SK-N-SH (cell line): Measurements from ENCODE around the gene MTA3. TPM values are rescaled to one million over a fixed set of nuclear protein-coding genes. Genes with fewer than 3 reads are reported as not detected.

ENCODE experiments used
- CTCF ChIA-PET: fragments of 300-600, 350-600 bp; formaldehyde crosslinking; extraction: SDS; loops from one replicate; lab custom pipeline; 2021; lab: Yijun Ruan, JAX
- POLR2A ChIA-PET: fragments of 350-600 bp; sonication (Branson Sonifier 250); formaldehyde crosslinking; extraction: SDS; loops from one replicate; lab custom pipeline; 2020; ENCODE audit warnings: antibody characterized with exemption, inconsistent platforms; lab: Yijun Ruan, JAX
- DNase-seq: peaks from one replicate; pipeline ENCODE4 v3.0.0; 2012
- H2AFZ ChIP-seq: fragments of 200-600 bp; sonication (generic); 2 replicates; pipeline ENCODE4 v1.8.1; 2016; ENCODE audit warnings: antibody characterized with exemption, mild to moderate bottlenecking, low read depth
- H3F3A ChIP-seq: fragments of 200-600 bp; sonication (generic); replicated peaks from 2 replicates; pipeline ENCODE3; 2016; ENCODE audit warnings: antibody characterized with exemption, mild to moderate bottlenecking; ENCODE audit not compliant: insufficient read depth
- H3K27ac ChIP-seq, 2 experiments: fragments of 200-500 bp in 1 of 2; fragments of 200-600 bp in 1 of 2; sonication (Bioruptor generic) in 1 of 2; sonication (generic), shearing (Covaris generic) in 1 of 2; 2 replicates each; pipeline versions ENCODE4 v1.5.1 to v1.6.1; 2014 to 2016; ENCODE audit warnings: low read depth in 2 of 2, inconsistent platforms in 1 of 2, low read length in 1 of 2, mild to moderate bottlenecking in 1 of 2, mixed read lengths in 1 of 2
- H3K27me3 ChIP-seq: fragments of 200-600 bp; sonication (generic), shearing (Covaris generic); 2 replicates; pipeline ENCODE4 v1.6.1; 2016; ENCODE audit warnings: mixed run types; ENCODE audit not compliant: insufficient read depth
- H3K36me3 ChIP-seq, 2 experiments: fragments of 200-500 bp in 1 of 2; fragments of 200-600 bp in 1 of 2; sonication (Bioruptor generic) in 1 of 2; sonication (generic) in 1 of 2; replicated peaks in 1 of 2; 2 replicates each; pipeline versions ENCODE3 to v1.5.1; 2014 to 2016; ENCODE audit warnings: low read length in 1 of 2, mild to moderate bottlenecking in 1 of 2; ENCODE audit not compliant: insufficient read depth in 2 of 2, control insufficient read depth in 1 of 2
- H3K4me1 ChIP-seq, 2 experiments: fragments of 200-500 bp in 1 of 2; fragments of 200-600 bp in 1 of 2; sonication (Bioruptor generic) in 1 of 2; sonication (generic), shearing (Covaris generic) in 1 of 2; 2 replicates each; pipeline versions ENCODE4 v1.5.1 to v1.6.1; 2014 to 2016; ENCODE audit warnings: low read depth in 1 of 2, low read length in 1 of 2, mixed run types in 1 of 2; ENCODE audit not compliant: insufficient read depth in 2 of 2, control insufficient read depth in 1 of 2
- H3K4me2 ChIP-seq: fragments of 200-600 bp; sonication (generic), shearing (Covaris generic); 2 replicates; pipeline ENCODE4 v1.6.1; 2017; ENCODE audit warnings: mixed run types
- H3K4me3 ChIP-seq, 2 experiments: fragments of 200-500 bp in 1 of 2; fragments of 200-600 bp in 1 of 2; sonication (Bioruptor generic) in 1 of 2; sonication (generic), shearing (Covaris generic) in 1 of 2; 2 replicates each; pipeline versions ENCODE4 v1.5.1 to v1.8.1; 2014 to 2016; ENCODE audit warnings: low read depth in 2 of 2, inconsistent platforms in 1 of 2, low read length in 1 of 2, mild to moderate bottlenecking in 1 of 2, mixed read lengths in 1 of 2, moderate library complexity in 1 of 2
- H3K79me2 ChIP-seq: fragments of 200-600 bp; sonication (generic); 2 replicates; pipeline ENCODE4 v1.8.1; 2017; ENCODE audit warnings: mild to moderate bottlenecking; ENCODE audit not compliant: insufficient read depth
- H3K9ac ChIP-seq: fragments of 200-600 bp; sonication (generic); 2 replicates; pipeline ENCODE4 v1.6.1; 2017; ENCODE audit warnings: mixed run types
- H3K9me2 ChIP-seq: fragments of 200-600 bp; sonication (generic); 2 replicates; pipeline ENCODE4 v1.6.1; 2017; ENCODE audit warnings: mixed run types
- H3K9me3 ChIP-seq: fragments of 200-600 bp; sonication (generic); 2 replicates; pipeline ENCODE4 v1.6.1; 2017; ENCODE audit warnings: mixed run types, mild to moderate bottlenecking, moderate library complexity
- H4K20me1 ChIP-seq: fragments of 200-600 bp; sonication (generic); 2 replicates; pipeline ENCODE4 v1.6.1; 2017; ENCODE audit warnings: mild to moderate bottlenecking, mixed run types; ENCODE audit not compliant: insufficient read depth
- CHD2 ChIP-seq: fragments of 150-350 bp; IDR thresholded peaks from 2 replicates; pipeline ENCODE4 v1.6.1; 2018; ENCODE audit warnings: low read length; ENCODE audit not compliant: partially characterized antibody
- ELF1 ChIP-seq: IDR thresholded peaks from 2 replicates; pipeline ENCODE4 v1.4.0; 2012
- EZH2phosphoT487 ChIP-seq: fragments of 200-600 bp; sonication (generic); IDR thresholded peaks from 2 replicates; pipeline ENCODE4 v1.6.1; 2017; ENCODE audit warnings: low read depth, mixed run types, mild to moderate bottlenecking, antibody characterized with exemption, moderate library complexity, borderline replicate concordance
- FOXJ3 ChIP-seq: sonication (generic); formaldehyde crosslinking; IDR thresholded peaks from 2 replicates; pipeline ENCODE4 v1.5.1; 2020; ENCODE audit warnings: mild to moderate bottlenecking, missing genetic modification reagents
- IRF3 ChIP-seq: fragments of 150-350 bp; IDR thresholded peaks from 2 replicates; pipeline ENCODE4 v1.6.1; 2016; ENCODE audit warnings: mild to moderate bottlenecking, low read depth, low read length
- MXI1 ChIP-seq: IDR thresholded peaks from 2 replicates; pipeline ENCODE4 v1.6.1; 2012; ENCODE audit warnings: mild to moderate bottlenecking, low read depth, low read length, improper control_type of control experiment
- POLR2AphosphoS5 ChIP-seq: IDR thresholded peaks from 2 replicates; pipeline ENCODE4 v1.6.1; 2012; ENCODE audit warnings: low read depth, low read length
- RAD21 ChIP-seq: IDR thresholded peaks from 2 replicates; pipeline ENCODE4 v1.6.1; 2012; ENCODE audit warnings: mild to moderate bottlenecking, low read length
- RCOR1 ChIP-seq: fragments of 150-350 bp; IDR thresholded peaks from 2 replicates; pipeline ENCODE4 v1.6.1; 2017; ENCODE audit warnings: antibody characterized with exemption, low read length
- REST ChIP-seq: IDR thresholded peaks from 2 replicates; pipeline ENCODE4 v1.6.1; 2012; ENCODE audit warnings: mild to moderate bottlenecking, low read depth, low read length, moderate library complexity
- RFX5 ChIP-seq: IDR thresholded peaks from 2 replicates; pipeline ENCODE4 v1.6.1; 2012; ENCODE audit warnings: mild to moderate bottlenecking, improper control_type of control experiment, low read length
- RXRA ChIP-seq: IDR thresholded peaks from 2 replicates; pipeline ENCODE4 v1.4.0; 2012; ENCODE audit warnings: low read depth, mild to moderate bottlenecking, borderline replicate concordance
- TAF1 ChIP-seq: IDR thresholded peaks from 2 replicates; pipeline ENCODE4 v1.6.1; 2012; ENCODE audit warnings: low read depth, mild to moderate bottlenecking, low read length, moderate library complexity, borderline replicate concordance
- TCF12 ChIP-seq: IDR thresholded peaks from 2 replicates; pipeline ENCODE4 v1.4.0; 2012
- TEAD4 ChIP-seq: IDR thresholded peaks from 2 replicates; pipeline ENCODE4 v1.4.0; 2012; ENCODE audit warnings: mild to moderate bottlenecking, borderline replicate concordance; ENCODE audit not compliant: insufficient read depth
- WGBS: methylation state at CpG from one replicate; pipeline ENCODE4 v1.1.6; 2017; ENCODE audit warnings: low lambda C conversion rate; 5-methylcytosine and 5-hydroxymethylcytosine counted together
- polyA plus RNA-seq, 3 experiments: library from polyadenylated mRNA; depleted of rRNA; stranded (reverse); fragments of >200 nt; gene quantifications; 2 replicates each; pipeline ENCODE4 v1.2.3, GENCODE V29; 2012
- TF ChIP-seq, protein P1 (sequence below): fragments of 150-350 bp; IDR thresholded peaks from 2 replicates; pipeline ENCODE4 v1.6.1; 2017; ENCODE audit warnings: antibody characterized with exemption, low read length, low read depth, borderline replicate concordance
- TF ChIP-seq, protein P2 (sequence below): IDR thresholded peaks from 2 replicates; pipeline ENCODE4 v1.4.0; 2012; ENCODE audit warnings: low read depth, borderline replicate concordance
- TF ChIP-seq, protein P3 (sequence below): IDR thresholded peaks from 2 replicates; pipeline ENCODE4; 2012
- TF ChIP-seq, protein P4 (sequence below): IDR thresholded peaks from 2 replicates; pipeline ENCODE4 v1.4.0; 2012; ENCODE audit warnings: low read depth

The MTA3 gene
- polyA plus RNA-seq, 1 of the 3 experiments (the other 2 are of a cell fraction) = 30.8 TPM

GRCh38 chr2:42663106-42663780 lies 94.8 kb downstream of the MTA3 start (continued):
- TF ChIP-seq RAD21 = peak; percentile 100

GRCh38 chr2:42663828-42664227 lies 95.4 kb downstream of the MTA3 start:
- no peaks in the 10 kb centered on the region for H4K20me1 ChIP-seq
- H3K4me1 ChIP-seq = peaks cover 0 to 10% of the 10 kb centered on the region in 2 experiments; a peak in 1 of 4 replicates
- no peaks in the 10 kb centered on the region for H3K9me2 ChIP-seq
- ChIA-PET CTCF (interaction anchor here (0.6 to 3.7 kb wide), 45 partner anchors 11 to 582 kb away, joined by 3 to 107 read pairs (median 7); partner anchors contain the start of gene KCNG3), POLR2A (no interaction called here)
- H3K27ac ChIP-seq = no peak overlapping the region
- H3K9ac ChIP-seq = no peak overlapping the region
- H3K9me3 ChIP-seq = no peaks in the 10 kb centered on the region; the same call in 1 of the 2 replicates
- H3K36me3 ChIP-seq = peaks cover 9 to 10% of the 10 kb centered on the region in 2 experiments
- no peaks in the 10 kb centered on the region for H3K79me2 ChIP-seq
- no peaks in the 10 kb centered on the region for H3F3A ChIP-seq
- DNase-seq = no peak
- TF ChIP-seq, protein P1, sequence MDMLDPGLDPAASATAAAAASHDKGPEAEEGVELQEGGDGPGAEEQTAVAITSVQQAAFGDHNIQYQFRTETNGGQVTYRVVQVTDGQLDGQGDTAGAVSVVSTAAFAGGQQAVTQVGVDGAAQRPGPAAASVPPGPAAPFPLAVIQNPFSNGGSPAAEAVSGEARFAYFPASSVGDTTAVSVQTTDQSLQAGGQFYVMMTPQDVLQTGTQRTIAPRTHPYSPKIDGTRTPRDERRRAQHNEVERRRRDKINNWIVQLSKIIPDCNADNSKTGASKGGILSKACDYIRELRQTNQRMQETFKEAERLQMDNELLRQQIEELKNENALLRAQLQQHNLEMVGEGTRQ = no peak
- TF ChIP-seq RXRA (no peak), FOXJ3 (CRISPR knock-in tag) (no peak), REST (no peak), RCOR1 (no peak), IRF3 (no peak), TEAD4 (no peak), TCF12 (no peak), TAF1 (no peak), POLR2AphosphoS5 (no peak), RFX5 (no peak), EZH2phosphoT487 (no peak), MXI1 (no peak), ELF1 (no peak), RAD21 (no peak), CHD2 (no peak)
- TF ChIP-seq, protein P2, sequence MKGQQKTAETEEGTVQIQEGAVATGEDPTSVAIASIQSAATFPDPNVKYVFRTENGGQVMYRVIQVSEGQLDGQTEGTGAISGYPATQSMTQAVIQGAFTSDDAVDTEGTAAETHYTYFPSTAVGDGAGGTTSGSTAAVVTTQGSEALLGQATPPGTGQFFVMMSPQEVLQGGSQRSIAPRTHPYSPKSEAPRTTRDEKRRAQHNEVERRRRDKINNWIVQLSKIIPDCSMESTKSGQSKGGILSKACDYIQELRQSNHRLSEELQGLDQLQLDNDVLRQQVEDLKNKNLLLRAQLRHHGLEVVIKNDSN = no peak
- TF ChIP-seq, protein P3, sequence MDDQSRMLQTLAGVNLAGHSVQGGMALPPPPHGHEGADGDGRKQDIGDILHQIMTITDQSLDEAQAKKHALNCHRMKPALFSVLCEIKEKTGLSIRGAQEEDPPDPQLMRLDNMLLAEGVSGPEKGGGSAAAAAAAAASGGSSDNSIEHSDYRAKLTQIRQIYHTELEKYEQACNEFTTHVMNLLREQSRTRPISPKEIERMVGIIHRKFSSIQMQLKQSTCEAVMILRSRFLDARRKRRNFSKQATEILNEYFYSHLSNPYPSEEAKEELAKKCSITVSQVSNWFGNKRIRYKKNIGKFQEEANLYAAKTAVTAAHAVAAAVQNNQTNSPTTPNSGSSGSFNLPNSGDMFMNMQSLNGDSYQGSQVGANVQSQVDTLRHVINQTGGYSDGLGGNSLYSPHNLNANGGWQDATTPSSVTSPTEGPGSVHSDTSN = no peak
- TF ChIP-seq, protein P4, sequence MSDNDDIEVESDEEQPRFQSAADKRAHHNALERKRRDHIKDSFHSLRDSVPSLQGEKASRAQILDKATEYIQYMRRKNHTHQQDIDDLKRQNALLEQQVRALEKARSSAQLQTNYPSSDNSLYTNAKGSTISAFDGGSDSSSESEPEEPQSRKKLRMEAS = no peak
- 97% methylated on average over 3 of the region's 3 CpGs for WGBS
- H2AFZ ChIP-seq = no peak overlapping the region
- no peaks in the 10 kb centered on the region for H3K27me3 ChIP-seq
- no peak overlapping the region for H3K4me2 ChIP-seq
- no peak overlapping the region for H3K4me3 ChIP-seq
